Mesothelial cell of epicardium (in vitro differentiated cells): ENCODE measurements around the gene MRPL17. TPM values are rescaled to one million over a fixed set of nuclear protein-coding genes. Genes with fewer than 3 reads are reported as not detected.

Experiments
- DNase-seq, 2 experiments: peaks; one replicate each; pipeline ENCODE4 v3.0.0; 2021; ENCODE audit warnings: low spot score in 2 of 2; ENCODE audit not compliant: unreplicated experiment in 2 of 2
- H3K27ac Mint-ChIP-seq: 2 replicates; pipeline ENCODE4 v1.8.0; 2021; ENCODE audit warnings: mixed read lengths
- H3K27me3 Mint-ChIP-seq: 2 replicates; pipeline ENCODE4 v1.8.0; 2021; ENCODE audit warnings: low read depth, mixed read lengths
- H3K36me3 Mint-ChIP-seq: 2 replicates; pipeline ENCODE4 v1.8.0; 2021; ENCODE audit warnings: mixed read lengths
- H3K4me1 Mint-ChIP-seq: 2 replicates; pipeline ENCODE4 v1.8.0; 2021; ENCODE audit warnings: mixed read lengths
- H3K4me3 Mint-ChIP-seq: 2 replicates; pipeline ENCODE4 v1.8.0; 2021; ENCODE audit warnings: mild to moderate bottlenecking, moderate library complexity, mixed read lengths
- H3K9me3 Mint-ChIP-seq: 2 replicates; pipeline ENCODE4 v1.8.0; 2021; ENCODE audit warnings: mixed read lengths
- total RNA-seq: library from RNA; stranded (reverse); gene quantifications from 3 replicates; pipeline ENCODE4 v1.2.1, GENCODE V29; 2021
- TF ChIP-seq, protein P1 (sequence below): fragments of 200-600 bp; sonication (generic); IDR thresholded peaks from one replicate; pipeline ENCODE4 v1.5.0; 2021; ENCODE audit warnings: antibody characterized with exemption; ENCODE audit not compliant: unreplicated experiment

The MRPL17 gene
- total RNA-seq, 1 donor from 2014 or later = 41.6 TPM

DNA sequence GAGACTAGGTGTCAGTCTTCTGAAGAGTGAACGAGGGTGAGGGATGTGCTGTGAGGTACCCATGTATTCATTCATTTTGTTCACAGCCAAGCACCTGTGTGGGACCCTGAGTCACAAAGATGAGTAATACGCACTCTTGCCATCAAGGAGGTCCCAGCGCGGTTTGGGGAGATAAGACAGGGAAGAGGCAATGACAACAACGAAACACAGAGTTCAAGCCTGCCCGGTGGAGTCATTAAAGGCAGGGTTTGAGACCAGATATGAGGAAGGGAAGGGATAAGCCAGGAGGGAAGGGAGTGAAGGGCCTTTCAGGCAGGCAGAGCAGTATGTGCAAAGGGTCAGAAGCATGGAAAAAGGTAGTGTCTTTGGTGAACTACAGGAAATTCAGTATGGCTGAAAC lies 32.2 kb downstream of the MRPL17 start:
- Mint-ChIP-seq H3K27ac (no peak overlapping the region), H3K36me3 (no peaks in the 10 kb centered on the region), H3K4me3 (no peak overlapping the region), H3K9me3 (no peaks in the 10 kb centered on the region), H3K4me1 (peaks cover under 1% of the 10 kb centered on the region), H3K27me3 (peaks cover 1% of the 10 kb centered on the region)
- TF ChIP-seq, protein P1, sequence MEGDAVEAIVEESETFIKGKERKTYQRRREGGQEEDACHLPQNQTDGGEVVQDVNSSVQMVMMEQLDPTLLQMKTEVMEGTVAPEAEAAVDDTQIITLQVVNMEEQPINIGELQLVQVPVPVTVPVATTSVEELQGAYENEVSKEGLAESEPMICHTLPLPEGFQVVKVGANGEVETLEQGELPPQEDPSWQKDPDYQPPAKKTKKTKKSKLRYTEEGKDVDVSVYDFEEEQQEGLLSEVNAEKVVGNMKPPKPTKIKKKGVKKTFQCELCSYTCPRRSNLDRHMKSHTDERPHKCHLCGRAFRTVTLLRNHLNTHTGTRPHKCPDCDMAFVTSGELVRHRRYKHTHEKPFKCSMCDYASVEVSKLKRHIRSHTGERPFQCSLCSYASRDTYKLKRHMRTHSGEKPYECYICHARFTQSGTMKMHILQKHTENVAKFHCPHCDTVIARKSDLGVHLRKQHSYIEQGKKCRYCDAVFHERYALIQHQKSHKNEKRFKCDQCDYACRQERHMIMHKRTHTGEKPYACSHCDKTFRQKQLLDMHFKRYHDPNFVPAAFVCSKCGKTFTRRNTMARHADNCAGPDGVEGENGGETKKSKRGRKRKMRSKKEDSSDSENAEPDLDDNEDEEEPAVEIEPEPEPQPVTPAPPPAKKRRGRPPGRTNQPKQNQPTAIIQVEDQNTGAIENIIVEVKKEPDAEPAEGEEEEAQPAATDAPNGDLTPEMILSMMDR = no peak
- DNase-seq = no peak

- no peak for DNase-seq
- Mint-ChIP-seq H3K36me3 (no peaks in the 10 kb centered on the region), H3K27ac (no peak overlapping the region), H3K4me1 (peaks cover 3% of the 10 kb centered on the region), H3K27me3 (no peaks in the 10 kb centered on the region), H3K9me3 (no peaks in the 10 kb centered on the region), H3K4me3 (no peak overlapping the region)
- TF ChIP-seq, protein P1 = no peak
Measured at GRCh38 chr11:6650104-6650503, 33.0 kb downstream of the MRPL17 start.

DNA sequence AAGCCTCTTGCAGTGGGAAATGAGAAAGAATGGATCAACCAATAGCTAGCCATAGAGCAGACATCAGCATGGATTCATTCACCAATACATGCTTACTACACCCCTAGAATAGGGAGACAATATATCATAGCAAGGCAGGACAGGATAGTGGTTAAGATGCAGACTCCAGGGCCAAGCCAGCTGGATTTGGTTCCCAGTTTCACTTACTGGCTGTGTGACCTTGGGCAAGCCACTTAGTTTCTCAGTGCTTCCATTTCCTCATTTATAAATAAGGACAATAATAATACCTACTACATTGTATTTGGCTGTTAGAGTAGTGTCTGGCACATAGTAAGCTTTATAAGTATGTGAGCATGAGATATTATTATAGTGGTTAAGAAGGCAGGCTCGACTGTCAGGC lies 34.6 kb downstream of the MRPL17 start:
- no peaks in the 10 kb centered on the region for H3K9me3 Mint-ChIP-seq
- TF ChIP-seq, protein P1 = no peak
- no peak overlapping the region for H3K27ac Mint-ChIP-seq
- no peak for DNase-seq
- no peaks in the 10 kb centered on the region for H3K27me3 Mint-ChIP-seq
- H3K36me3 Mint-ChIP-seq = peaks cover 3% of the 10 kb centered on the region
- H3K4me1 Mint-ChIP-seq = peaks cover 3% of the 10 kb centered on the region
- H3K4me3 Mint-ChIP-seq = no peak overlapping the region

DNA sequence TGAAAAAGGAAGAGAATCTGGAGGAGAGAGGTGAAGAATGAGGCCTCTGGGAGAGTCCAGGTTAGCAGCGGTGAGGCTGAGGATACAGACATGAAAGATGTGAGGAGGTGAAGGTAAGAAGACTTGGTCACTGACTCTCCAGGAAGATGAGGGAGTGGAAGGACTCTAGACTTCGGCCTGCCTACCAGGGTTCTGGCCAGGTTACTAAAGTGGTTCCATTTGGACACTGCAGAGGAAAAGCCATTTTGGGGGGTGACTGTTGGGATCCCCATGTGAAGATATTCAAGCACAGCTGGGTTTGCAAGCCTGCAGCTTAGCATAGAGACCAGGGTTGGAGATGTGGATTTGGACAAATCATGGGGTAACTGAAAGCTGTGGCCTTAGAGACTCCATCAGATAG lies 35.3 kb downstream of the MRPL17 start:
- H3K4me3 Mint-ChIP-seq = no peak overlapping the region
- H3K27ac Mint-ChIP-seq = no peak overlapping the region
- no peaks in the 10 kb centered on the region for H3K27me3 Mint-ChIP-seq
- TF ChIP-seq, protein P1 = no peak
- H3K9me3 Mint-ChIP-seq = no peaks in the 10 kb centered on the region
- no peak for DNase-seq
- H3K36me3 Mint-ChIP-seq = peaks cover 3% of the 10 kb centered on the region
- H3K4me1 Mint-ChIP-seq = peaks cover 3% of the 10 kb centered on the region

DNA sequence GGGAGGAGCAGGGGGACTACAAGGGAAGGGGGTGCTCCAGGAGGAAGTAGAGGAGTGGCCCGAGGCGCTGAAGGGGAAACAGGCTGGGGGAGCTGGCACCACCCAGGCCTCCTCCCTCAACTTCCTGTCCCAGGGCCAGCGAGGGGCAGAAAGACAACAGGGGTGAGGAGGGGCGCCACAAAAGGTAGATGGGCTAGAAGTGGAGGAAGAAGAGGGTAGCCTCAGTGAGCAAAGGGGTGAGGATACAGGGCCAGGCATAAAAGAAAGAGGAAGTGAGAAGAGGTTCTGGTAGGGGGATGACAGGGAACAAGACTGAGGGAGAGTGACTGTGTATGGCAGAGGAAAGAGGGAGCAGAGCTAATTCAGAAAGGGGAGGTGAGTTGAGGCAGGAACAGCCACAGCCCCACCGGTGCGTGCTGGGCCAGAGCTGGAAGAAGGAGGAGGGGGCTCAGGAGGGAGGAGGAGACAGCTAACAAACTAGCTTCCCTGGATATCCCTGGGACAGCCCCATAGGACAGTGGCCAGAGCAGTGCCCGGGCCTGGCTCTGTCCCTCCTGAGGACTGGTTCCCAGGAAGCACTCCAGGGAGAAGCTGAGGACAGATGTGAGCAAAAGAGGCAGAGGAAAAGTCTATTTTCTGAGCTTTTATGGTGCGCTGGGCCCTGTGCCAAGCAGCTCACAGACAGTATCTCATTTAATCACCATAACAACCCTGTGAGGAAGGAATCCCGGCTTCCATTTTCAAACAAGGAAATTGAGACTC lies 36.0 kb downstream of the MRPL17 start:
- H3K4me1 Mint-ChIP-seq = peaks cover 3% of the 10 kb centered on the region
- no peaks in the 10 kb centered on the region for H3K27me3 Mint-ChIP-seq
- H3K9me3 Mint-ChIP-seq = no peaks in the 10 kb centered on the region
- TF ChIP-seq, protein P1 = no peak
- no peak for DNase-seq
- H3K27ac Mint-ChIP-seq = no peak overlapping the region
- no peak overlapping the region for H3K4me3 Mint-ChIP-seq
- H3K36me3 Mint-ChIP-seq = peaks cover 3% of the 10 kb centered on the region

DNA sequence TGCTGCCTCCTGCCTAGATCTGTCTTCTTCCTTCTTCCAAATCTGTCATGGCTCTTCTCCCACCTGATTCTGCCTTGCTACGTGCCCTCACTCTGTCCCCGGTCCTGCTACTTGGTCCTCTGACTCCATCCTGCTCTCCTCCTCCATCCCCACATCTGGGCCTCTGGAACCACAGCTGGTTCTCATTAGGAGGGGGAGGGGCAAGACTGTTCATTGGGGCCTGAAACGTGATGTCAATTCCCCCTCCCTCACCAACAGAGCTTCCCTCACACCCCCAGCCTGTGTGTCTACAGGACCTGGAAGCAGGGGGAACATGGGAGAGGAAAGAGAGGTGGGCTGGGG lies 36.6 kb downstream of the MRPL17 start:
- no peak for DNase-seq
- H3K36me3 Mint-ChIP-seq = peaks cover 3% of the 10 kb centered on the region
- peaks cover 3% of the 10 kb centered on the region for H3K4me1 Mint-ChIP-seq
- TF ChIP-seq, protein P1 = no peak
- H3K4me3 Mint-ChIP-seq = no peak overlapping the region
- no peak overlapping the region for H3K27ac Mint-ChIP-seq
- no peaks in the 10 kb centered on the region for H3K9me3 Mint-ChIP-seq
- H3K27me3 Mint-ChIP-seq = no peaks in the 10 kb centered on the region
